ENCODE results near the gene MAPK1IP1L. TPM values are rescaled to one million over a fixed set of nuclear protein-coding genes. Genes with fewer than 3 reads are reported as not detected.

Gene MAPK1IP1L
- total and polyA plus RNA-seq, 2 of the 8 experiments (the other 6 are each of a cell fraction or from before 2014, with no cell fraction given), result 111 to 228 TPM

DNA sequence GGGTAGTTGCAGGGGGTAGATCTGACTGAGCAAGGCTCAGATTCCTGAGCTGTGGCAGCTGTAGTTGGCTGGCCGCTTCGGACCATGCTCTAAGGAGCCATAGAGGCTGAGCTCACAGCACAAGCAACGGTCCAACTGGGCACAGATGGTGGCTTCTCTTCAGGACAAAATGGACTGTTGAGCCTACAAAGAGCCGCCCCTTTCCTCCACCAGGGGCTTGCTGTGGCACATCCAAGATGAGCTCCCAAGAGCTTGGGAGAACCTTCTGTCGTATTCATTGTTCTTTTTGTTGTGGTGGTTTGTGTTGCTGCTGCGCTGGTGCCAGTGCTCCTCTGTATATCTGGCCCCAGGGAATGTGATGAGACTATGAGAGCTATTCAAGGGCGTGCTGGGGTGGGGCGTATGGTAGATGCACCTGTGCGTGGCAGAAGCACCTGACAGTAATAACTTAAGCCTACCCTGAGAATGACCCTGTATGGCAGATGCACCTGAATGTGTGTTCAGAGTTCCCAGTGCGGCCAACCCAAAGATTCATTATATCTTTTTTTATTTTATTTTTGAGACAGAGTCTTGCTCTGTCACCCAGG lies 59.8 kb downstream of the MAPK1IP1L start:
- WGBS, 2 experiments (ENCODE audit: extremely low coverage in 1 of 2, insufficient coverage in 1 of 2, insufficient read length in 1 of 2, insufficient replicate concordance in 2 of 2, low coverage in 1 of 2, low lambda C conversion rate in 2 of 2, missing lambda C conversion rate in 1 of 2), result 85% methylated on average over 10 of the region's 10 CpGs; no CpG with 5 or more reads in 1 of the 2 experiments
- H3K9me3 ChIP-seq (ENCODE audit: insufficient read depth in 2 of 2, low read depth in 1 of 2, low read length in 1 of 2), result no peaks in the 10 kb centered on the region

More for the DNA sequence above, 59.8 kb downstream of the MAPK1IP1L start:
- FAIRE-seq (no peak), DNase-seq (ENCODE audit: low read depth in 1 of 2, low spot score in 2 of 2) (no peak)
- Histone ChIP-seq H3K23ac (ENCODE audit: insufficient read length) (no peak overlapping the region), H2BK12ac (ENCODE audit: low read depth, low read length) (no peak overlapping the region), H3K36me3 (ENCODE audit: control insufficient read depth in 2 of 4, insufficient read depth in 4 of 4, low read length in 3 of 4) (no peaks in the 10 kb centered on the region), H3K23me2 (ENCODE audit: low read depth, low read length) (no peaks in the 10 kb centered on the region), H3K79me1 (ENCODE audit: low read depth, low read length) (no peaks in the 10 kb centered on the region), H4K8ac (ENCODE audit: extremely low read depth, insufficient read depth, low read length) (no peak overlapping the region), H3K4ac (replicated peaks; ENCODE audit: insufficient read length, low read depth, low read length) (no peak overlapping the region), H3K18ac (ENCODE audit: extremely low read depth, low read length) (no peak overlapping the region), H3K27me3 (replicated peaks in 1 of 4; ENCODE audit: control insufficient read depth in 3 of 4, extremely low read depth in 1 of 4, insufficient read depth in 3 of 4, low read length in 3 of 4) (no peaks in the 10 kb centered on the region), H2BK120ac (replicated peaks; ENCODE audit: low read depth, low read length) (no peak overlapping the region), H2BK5ac (ENCODE audit: low read depth, low read length) (no peak overlapping the region), H3K4me3 (ENCODE audit: extremely low read depth in 1 of 4, insufficient read depth in 2 of 4, low read depth in 3 of 4, low read length in 4 of 4) (no peak overlapping the region), H3K4me1 (replicated peaks in 1 of 4; ENCODE audit: control insufficient read depth in 3 of 4, insufficient read depth in 4 of 4, low read length in 3 of 4) (peaks cover 0 to 13% (median 8%) of the 10 kb centered on the region in 4 experiments; a peak in 5 of 7 replicates), H2BK15ac (ENCODE audit: low read length) (no peak overlapping the region; the same call in 1 of the 2 replicates), H4K91ac (replicated peaks; ENCODE audit: insufficient read length, low read length) (no peak overlapping the region), H3K27ac (ENCODE audit: low read depth, low read length) (no peak overlapping the region), H2BK20ac (ENCODE audit: low read length) (no peak overlapping the region), H3K14ac (ENCODE audit: insufficient read length) (no peak overlapping the region), H3K4me2 (ENCODE audit: insufficient read depth in 1 of 2, low read depth in 2 of 2, low read length in 2 of 2) (no peak overlapping the region), H3K79me2 (ENCODE audit: control insufficient read depth in 1 of 2, insufficient read depth in 2 of 2, low read length in 2 of 2) (no peaks in the 10 kb centered on the region), H4K20me1 (replicated peaks in 1 of 2; ENCODE audit: control insufficient read depth in 1 of 2, insufficient read depth in 2 of 2, low read length in 2 of 2) (no peaks in the 10 kb centered on the region), H4K5ac (ENCODE audit: insufficient read length, low read depth, low read length) (no peak overlapping the region), H2AFZ (ENCODE audit: low read length) (no peak overlapping the region), H3K56ac (replicated peaks; ENCODE audit: insufficient read length, low read depth, low read length) (no peak overlapping the region), H2AK5ac (ENCODE audit: low read depth, low read length) (no peak overlapping the region), H3K9ac (replicated peaks in 1 of 4; ENCODE audit: extremely low read depth in 1 of 4, low read depth in 3 of 4, low read length in 3 of 4) (no peak overlapping the region)
- CTCF ChIA-PET (ENCODE audit: partially characterized antibody), result interaction anchor here (0.7 kb wide), 1 partner anchor 19 kb away, joined by 4 read pairs; no protein-coding TSS in a partner anchor
- peak in 1 of 3 experiments; percentile 18; a peak in 1 of 4 replicates for TF ChIP-seq CTCF (IDR thresholded peaks at IDR 0.05; ENCODE audit: control extremely low read depth in 1 of 3, insufficient read depth in 1 of 3, low read depth in 1 of 3, low read length in 3 of 3)
- TF ChIP-seq YY1 (IDR thresholded peaks at IDR 0.05; ENCODE audit: low read depth, low read length), result no peak
- POLR2A ChIA-PET (ENCODE audit: partially characterized antibody), result interaction anchor here (0.9 kb wide), 2 partner anchors 20 to 25 kb away, joined by 3 to 6 read pairs; no protein-coding TSS in a partner anchor

Measured in H1 (cell line).